ENCODE data around the gene FSD1.

FSD1 gene

GRCh38 chr19:4352701-4353121 lies 48.3 kb downstream of the FSD1 start:
- H3K4me3 ChIP-seq (replicated peaks in 1 of 2; ENCODE audit: low read depth in 2 of 2, low read length in 2 of 2): no peak overlapping the region
- TF ChIP-seq CTCF (IDR thresholded peaks at IDR 0.05; ENCODE audit: low read depth, low read length): peak; percentile 82
- peak; percentile 81 to 82 for DNase-seq (ENCODE audit: low read depth in 2 of 2)

- H3K4me3 ChIP-seq (replicated peaks in 1 of 2; ENCODE audit: low read depth in 2 of 2, low read length in 2 of 2): no peak overlapping the region
- no peak for TF ChIP-seq CTCF (IDR thresholded peaks at IDR 0.05; ENCODE audit: low read depth, low read length)
- no peak for DNase-seq (ENCODE audit: low read depth in 2 of 2)
Measured at GRCh38 chr19:4354282-4354681, 49.9 kb downstream of the FSD1 start.

- no peak for TF ChIP-seq CTCF (IDR thresholded peaks at IDR 0.05; ENCODE audit: low read depth, low read length)
- no peak for DNase-seq (ENCODE audit: low read depth in 2 of 2)
- no peak overlapping the region for H3K4me3 ChIP-seq (replicated peaks in 1 of 2; ENCODE audit: low read depth in 2 of 2, low read length in 2 of 2)
Measured at GRCh38 chr19:4354897-4355296, 50.5 kb downstream of the FSD1 start.

GRCh38 chr19:4357095-4357797 lies 52.8 kb downstream of the FSD1 start:
- DNase-seq (ENCODE audit: low read depth in 2 of 2): no peak
- TF ChIP-seq CTCF (IDR thresholded peaks at IDR 0.05; ENCODE audit: low read depth, low read length): no peak
- H3K4me3 ChIP-seq (replicated peaks in 1 of 2; ENCODE audit: low read depth in 2 of 2, low read length in 2 of 2): no peak overlapping the region

GRCh38 chr19:4357921-4358326 lies 53.5 kb downstream of the FSD1 start:
- DNase-seq (ENCODE audit: low read depth in 2 of 2): no peak
- no peak for TF ChIP-seq CTCF (IDR thresholded peaks at IDR 0.05; ENCODE audit: low read depth, low read length)
- no peak overlapping the region for H3K4me3 ChIP-seq (replicated peaks in 1 of 2; ENCODE audit: low read depth in 2 of 2, low read length in 2 of 2)

- no peak for TF ChIP-seq CTCF (IDR thresholded peaks at IDR 0.05; ENCODE audit: low read depth, low read length)
- DNase-seq (ENCODE audit: low read depth in 2 of 2): no peak
- H3K4me3 ChIP-seq (replicated peaks in 1 of 2; ENCODE audit: low read depth in 2 of 2, low read length in 2 of 2): no peak overlapping the region
Measured at GRCh38 chr19:4358709-4359626, 54.6 kb downstream of the FSD1 start.
